ENCODE results near the gene STXBP5L.

GRCh38 chr3:120983321-120983665 is 75.3 kb downstream of the STXBP5L start:
- TF ChIP-seq CTCF (IDR thresholded peaks at IDR 0.05; ENCODE audit: insufficient read depth, low read depth, low read length), result no peak
- no peak for TF ChIP-seq EZH2 (IDR thresholded peaks at IDR 0.05; ENCODE audit: insufficient read depth, low read length)

Measured in astrocyte (in vitro differentiated cells and primary cell).